Activated CD4-positive, alpha-beta T cell treated with anti-CD3 and anti-CD28 coated beads for 36 hours (primary cell): ENCODE measurements around the gene RSPH6A. TPM values are rescaled to one million over a fixed set of nuclear protein-coding genes. Genes with fewer than 3 reads are reported as not detected.

ENCODE experiments used
- ATAC-seq: fragments of 200-7000 bp; cut with Tn5 transposase; one replicate; pipeline ENCODE4 v1.10.0; 2021; ENCODE audit warnings: mild to moderate bottlenecking, moderate library complexity
- CTCF ChIA-PET: fragments of 350-600 bp; sonication (Branson Sonifier 250); formaldehyde crosslinking; loops from one replicate; lab custom pipeline; 2021; ENCODE audit warnings: antibody characterized with exemption; lab: Charles Lee
- POLR2A ChIA-PET: fragments of 350-600 bp; sonication (Branson Sonifier 250); formaldehyde crosslinking; loops from one replicate; lab custom pipeline; 2021; ENCODE audit warnings: antibody characterized with exemption, inconsistent platforms; lab: Charles Lee
- DNase-seq: peaks from one replicate; pipeline ENCODE4 v3.0.0-alpha.2; 2020
- H3K27ac Mint-ChIP-seq: one replicate; pipeline ENCODE4 v1.8.0; 2021; ENCODE audit warnings: mixed read lengths
- H3K27me3 Mint-ChIP-seq: one replicate; pipeline ENCODE4 v1.8.0; 2021; ENCODE audit warnings: mixed read lengths
- H3K36me3 Mint-ChIP-seq: one replicate; pipeline ENCODE4 v1.8.0; 2021; ENCODE audit warnings: low read depth, mixed read lengths
- H3K4me1 Mint-ChIP-seq: one replicate; pipeline ENCODE4 v1.8.0; 2021; ENCODE audit warnings: mixed read lengths
- H3K4me3 Mint-ChIP-seq: one replicate; pipeline ENCODE4 v1.8.0; 2021; ENCODE audit warnings: mild to moderate bottlenecking, moderate library complexity, mixed read lengths
- H3K9me3 Mint-ChIP-seq: one replicate; pipeline ENCODE4 v1.8.0; 2021; ENCODE audit warnings: low read depth, mixed read lengths
- intact Hi-C, 2 experiments: fragments of 100-400 bp; cut with DNase I in 1 of 2; cut with micrococcal nuclease in 1 of 2; formaldehyde crosslinking; loops; one replicate each; pipeline versions ENCODE4 v1.14.2 to v1.15.1; 2022 to 2024; cut with DNase I, micrococcal nuclease
- total RNA-seq, 2 experiments: library from RNA; stranded (reverse); gene quantifications; one replicate each; pipeline ENCODE4 v1.2.3, GENCODE V29; 2021

The RSPH6A gene
- total RNA-seq, 2 experiments from 2014 or later: 0.21 to 0.23 TPM

- intact Hi-C loops: no loop called here
- POLR2A ChIA-PET: interaction anchor here (0.5 to 2.5 kb wide), 2 partner anchors 21 to 28 kb away, joined by 4 to 6 read pairs; partner anchors contain the start of gene DMWD
- H3K4me3 Mint-ChIP-seq: no peak overlapping the region
- peaks cover 8% of the 10 kb centered on the region for H3K27me3 Mint-ChIP-seq
- DNase-seq (no peak), ATAC-seq (no peak)
- H3K9me3 Mint-ChIP-seq: no peaks in the 10 kb centered on the region
- CTCF ChIA-PET: interaction anchor here (0.7 to 7.5 kb wide), 5 partner anchors 8 to 46 kb away, joined by 3 to 126 read pairs (median 6); partner anchors contain the start of genes DMWD and FBXO46
- H3K4me1 Mint-ChIP-seq: peaks cover 10% of the 10 kb centered on the region
- H3K36me3 Mint-ChIP-seq: peaks cover 3% of the 10 kb centered on the region
- H3K27ac Mint-ChIP-seq: no peak overlapping the region
These were observed 43.7 kb downstream of the RSPH6A start for GRCh38 chr19:45771311-45771933.

- peak; percentile 68 for ATAC-seq
- Mint-ChIP-seq H3K4me3 (peak overlapping the region; percentile 78), H3K9me3 (no peaks in the 10 kb centered on the region), H3K4me1 (peaks cover 10% of the 10 kb centered on the region), H3K27me3 (peaks cover 10% of the 10 kb centered on the region), H3K36me3 (peaks cover 3% of the 10 kb centered on the region), H3K27ac (no peak overlapping the region)
- ChIA-PET POLR2A (interaction anchor here (0.5 to 2.5 kb wide), 5 partner anchors 22 to 128 kb away, joined by 3 to 11 read pairs (median 5); partner anchors contain the start of gene DMWD), CTCF (interaction anchor here (0.7 to 7.5 kb wide), 13 partner anchors 9 to 225 kb away, joined by 3 to 126 read pairs (median 4); partner anchors contain the start of genes CCDC61, DMWD, FBXO46 and IRF2BP1)
- peak; percentile 93 for DNase-seq
- intact Hi-C loops: loop anchor here (1.0 kb wide), 11 partner anchors 9 to 592 kb away; partner anchors contain the start of genes BLOC1S3 (in 1 of the 2), DMWD (in 1 of the 2), IRF2BP1 (in 1 of the 2) and QPCTL (in 1 of the 2)
These were observed 44.7 kb downstream of the RSPH6A start for GRCh38 chr19:45770192-45771101.

- intact Hi-C loops: loop anchor here (1.0 to 5.0 kb wide), 20 partner anchors 9 to 592 kb away; partner anchors contain the start of genes IRF2BP1 (in 2 of the 2), BLOC1S3 (in 1 of the 2), CCDC61 (in 1 of the 2) and DMWD (in 1 of the 2)
- ChIA-PET POLR2A (interaction anchor here (0.6 to 2.5 kb wide), 6 partner anchors 9 to 575 kb away, joined by 3 to 11 read pairs (median 5); partner anchors contain the start of gene DMWD), CTCF (interaction anchor here (0.7 to 7.5 kb wide), 16 partner anchors 8 to 225 kb away, joined by 3 to 126 read pairs (median 4); partner anchors contain the start of genes CCDC61, DMWD, IRF2BP1 and MYPOP)
- Mint-ChIP-seq H3K9me3 (no peaks in the 10 kb centered on the region), H3K36me3 (peaks cover 3% of the 10 kb centered on the region), H3K27ac (peak overlapping the region; percentile 78), H3K4me1 (peaks cover 10% of the 10 kb centered on the region), H3K4me3 (peak overlapping the region; percentile 78), H3K27me3 (peaks cover 10% of the 10 kb centered on the region)
- DNase-seq: peak; percentile 73
- peak; percentile 37 for ATAC-seq
These were observed 45.3 kb downstream of the RSPH6A start for GRCh38 chr19:45769821-45770191.

DNA sequence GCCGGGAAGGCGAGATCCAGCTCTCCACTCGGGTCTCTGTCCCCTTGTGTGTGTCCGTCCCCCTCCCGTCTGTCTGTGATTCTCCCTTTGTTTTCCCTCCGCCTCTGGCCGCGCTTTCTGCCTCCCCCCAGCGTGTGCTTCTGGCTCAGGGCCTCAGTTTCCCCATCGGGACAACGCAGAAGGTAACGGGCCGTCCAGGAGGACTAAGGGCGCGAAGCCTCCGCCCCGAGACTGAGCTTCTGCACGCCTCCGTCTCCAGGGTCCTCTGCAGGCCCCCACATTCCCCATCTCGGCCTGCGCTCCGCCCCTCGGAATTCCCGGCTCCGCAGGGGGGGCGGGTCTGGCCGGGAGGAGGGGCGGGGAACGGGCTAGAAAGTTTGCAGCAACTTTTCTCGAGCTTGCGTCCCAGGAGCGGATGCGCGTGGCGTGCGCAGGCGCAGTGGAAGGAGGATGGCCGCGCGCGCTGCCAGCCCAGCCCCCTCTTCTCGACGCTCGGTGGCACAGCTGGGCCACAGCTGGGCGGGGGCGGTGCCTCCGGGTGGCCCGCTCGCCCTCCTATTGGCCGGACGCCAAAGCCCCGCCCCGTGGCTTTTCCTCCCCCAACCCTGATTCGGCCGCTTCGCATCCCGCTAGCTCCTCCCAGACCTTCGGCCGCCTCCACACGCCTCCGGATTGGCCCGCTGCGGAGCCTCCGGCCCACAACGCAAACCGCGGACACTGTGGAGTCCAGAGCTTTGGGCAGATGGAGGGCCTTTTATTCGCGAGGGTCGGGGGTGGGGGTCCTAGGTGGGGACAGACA lies 45.9 kb downstream of the RSPH6A start, which contains the start of gene SIX5:
TSS of gene SIX5 (minus strand) at position 269 of the 799 bp plus-strand sequence. CDS start 408 bp downstream, outside the sequence.
- DNase-seq (peak; percentile 99), ATAC-seq (peak; percentile 80)
- Mint-ChIP-seq H3K36me3 (peaks cover 3% of the 10 kb centered on the region), H3K27ac (peak within 1 kb of the TSS; percentile 78), H3K27me3 (peaks cover 10% of the 10 kb centered on the region), H3K9me3 (no peaks in the 10 kb centered on the region), H3K4me1 (peaks cover 10% of the 10 kb centered on the region), H3K4me3 (peak within 1 kb of the TSS; percentile 78)
- CTCF ChIA-PET: interaction anchor here (0.5 to 7.5 kb wide), 20 partner anchors 10 to 259 kb away, joined by 3 to 126 read pairs (median 4); partner anchors contain the start of genes CCDC61, DMWD, FBXO46 and IRF2BP1
- POLR2A ChIA-PET: interaction anchor here (0.5 to 2.5 kb wide), 9 partner anchors 10 to 576 kb away, joined by 3 to 11 read pairs (median 5); partner anchors contain the start of genes DMWD and QPCTL
- intact Hi-C loops: loop anchor here (1.0 to 5.0 kb wide), 10 partner anchors 39 to 363 kb away; partner anchors contain the start of genes CCDC61 (in 1 of the 2), FBXO46 (in 1 of the 2), IRF2BP1 (in 1 of the 2) and MYPOP (in 1 of the 2)

DNA sequence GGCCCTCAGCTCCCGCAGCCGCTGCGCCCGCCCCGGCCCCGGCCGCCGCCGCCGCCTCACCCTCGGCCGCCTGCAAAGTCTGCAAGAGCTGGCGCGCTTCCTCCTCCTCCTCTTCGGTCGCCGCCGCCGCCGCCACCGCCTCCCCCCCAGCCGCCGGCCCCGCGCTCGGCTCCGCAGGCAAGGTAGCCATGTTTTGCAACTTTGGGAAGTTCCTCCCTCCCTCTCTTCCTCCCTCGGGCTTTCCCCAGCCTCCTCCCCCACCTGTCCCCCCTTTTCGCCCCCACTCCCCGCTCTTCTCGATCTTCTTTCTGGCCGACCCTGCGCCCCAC lies 46.5 kb downstream of the RSPH6A start:
- Mint-ChIP-seq H3K9me3 (no peaks in the 10 kb centered on the region), H3K27ac (no peak overlapping the region), H3K27me3 (peaks cover 10% of the 10 kb centered on the region), H3K4me3 (peak overlapping the region; percentile 78), H3K4me1 (peaks cover 10% of the 10 kb centered on the region), H3K36me3 (peaks cover 3% of the 10 kb centered on the region)
- peak; percentile 71 for DNase-seq
- CTCF ChIA-PET: interaction anchor here (0.9 to 7.5 kb wide), 10 partner anchors 11 to 113 kb away, joined by 3 to 126 read pairs (median 8); partner anchors contain the start of genes DMWD, FBXO46, QPCTL and SYMPK
- ATAC-seq: no peak
- POLR2A ChIA-PET: interaction anchor here (0.5 to 2.5 kb wide), 6 partner anchors 11 to 460 kb away, joined by 3 to 11 read pairs (median 5); partner anchors contain the start of genes DMWD and QPCTL
- intact Hi-C loops: loop anchor here in 1 of 2 experiments (5.0 kb wide), 1 partner anchor 51 kb away; no protein-coding TSS in a partner anchor

DNA sequence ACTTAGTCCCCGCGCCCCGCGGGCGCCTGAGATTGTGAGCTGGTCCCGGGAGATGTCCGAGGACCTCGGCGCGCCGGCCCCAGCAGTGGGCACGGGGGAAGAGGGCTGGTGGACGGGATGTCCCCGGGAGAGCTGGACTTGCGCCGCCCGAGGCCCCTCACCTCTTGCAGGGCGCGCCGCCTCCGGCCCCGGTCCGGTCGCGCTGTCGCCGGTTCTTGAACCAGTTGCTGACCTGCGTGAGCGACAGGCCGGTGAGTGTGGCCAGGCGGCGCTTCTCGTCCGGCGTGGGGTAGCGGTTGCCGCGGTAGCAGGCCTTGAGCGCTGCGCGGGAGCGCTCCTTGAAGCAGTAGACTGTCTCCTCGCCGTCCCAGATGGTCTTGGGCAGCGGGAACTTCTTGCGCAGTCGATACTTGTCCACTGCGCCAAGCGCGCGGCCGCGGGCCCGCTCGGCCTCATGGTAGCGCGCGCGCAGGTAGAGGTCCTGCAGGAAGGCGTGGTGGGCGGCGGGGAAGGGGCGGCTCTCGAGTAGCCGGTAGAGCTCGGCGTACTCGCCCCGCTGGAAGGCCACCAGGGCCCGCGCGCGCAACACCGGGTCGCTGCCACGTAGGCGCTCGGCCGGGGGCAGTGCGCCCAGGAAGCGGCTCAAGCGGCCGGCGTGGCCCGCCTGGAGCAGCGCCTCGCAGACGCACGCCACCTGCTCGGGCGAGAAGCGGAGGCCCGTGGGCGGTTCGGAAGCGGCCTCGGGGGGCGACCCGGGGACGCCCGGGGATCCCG lies 47.0 kb downstream of the RSPH6A start:
- no peak for DNase-seq
- peaks cover 3% of the 10 kb centered on the region for H3K36me3 Mint-ChIP-seq
- ChIA-PET CTCF (interaction anchor here (0.7 to 7.5 kb wide), 9 partner anchors 11 to 151 kb away, joined by 3 to 126 read pairs (median 7); partner anchors contain the start of genes DMWD, FBXO46 and SYMPK), POLR2A (interaction anchor here (1.1 to 1.2 kb wide), 3 partner anchors 11 to 75 kb away, joined by 3 to 8 read pairs (median 4); partner anchors contain the start of gene QPCTL)
- peaks cover 10% of the 10 kb centered on the region for H3K4me1 Mint-ChIP-seq
- intact Hi-C loops: loop anchor here in 1 of 2 experiments (5.0 kb wide), 1 partner anchor 51 kb away; no protein-coding TSS in a partner anchor
- H3K9me3 Mint-ChIP-seq: no peaks in the 10 kb centered on the region
- H3K4me3 Mint-ChIP-seq: peak overlapping the region; percentile 62
- H3K27me3 Mint-ChIP-seq: peaks cover 10% of the 10 kb centered on the region
- no peak overlapping the region for H3K27ac Mint-ChIP-seq
- ATAC-seq: no peak

DNA sequence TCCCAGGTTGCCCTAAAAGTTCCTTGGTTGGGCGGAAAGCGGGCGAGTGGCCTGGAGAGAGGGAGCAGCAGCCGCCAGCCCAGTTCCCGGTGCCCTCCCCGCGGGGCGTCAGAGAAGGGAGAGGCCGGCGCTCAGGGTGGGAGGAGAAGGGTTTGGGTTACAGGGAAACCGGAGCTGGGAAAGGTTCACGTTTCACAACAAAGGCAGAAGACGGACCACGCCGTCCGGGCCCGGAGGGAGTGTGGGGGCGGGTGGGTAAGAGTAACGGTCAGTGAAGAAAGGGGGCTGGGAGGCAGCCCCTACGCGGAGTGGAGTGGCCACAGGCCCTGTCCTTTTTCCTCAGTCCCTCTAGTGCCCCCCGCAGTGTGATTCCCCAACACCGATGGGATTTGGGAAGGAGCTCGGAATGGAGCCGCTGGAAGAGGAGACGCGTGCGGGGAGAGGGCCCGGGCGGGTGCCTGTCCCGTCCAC lies 47.7 kb downstream of the RSPH6A start:
- peak overlapping the region; percentile 17 for H3K4me3 Mint-ChIP-seq
- H3K4me1 Mint-ChIP-seq: peaks cover 10% of the 10 kb centered on the region
- peaks cover 10% of the 10 kb centered on the region for H3K27me3 Mint-ChIP-seq
- CTCF ChIA-PET: interaction anchor here (0.7 to 2.0 kb wide), 4 partner anchors 32 to 151 kb away, joined by 3 to 8 read pairs (median 4); partner anchors contain the start of gene FBXO46
- POLR2A ChIA-PET: interaction anchor here (1.1 kb wide), 1 partner anchor 11 kb away, joined by 3 read pairs; no protein-coding TSS in a partner anchor
- DNase-seq (no peak), ATAC-seq (no peak)
- no peak overlapping the region for H3K27ac Mint-ChIP-seq
- intact Hi-C loops: loop anchor here in 1 of 2 experiments (5.0 kb wide), 1 partner anchor 50 kb away; no protein-coding TSS in a partner anchor
- peaks cover 3% of the 10 kb centered on the region for H3K36me3 Mint-ChIP-seq
- no peaks in the 10 kb centered on the region for H3K9me3 Mint-ChIP-seq

GRCh38 chr19:45766869-45767346 lies 48.2 kb downstream of the RSPH6A start:
- no peak overlapping the region for H3K4me3 Mint-ChIP-seq
- H3K27me3 Mint-ChIP-seq: peaks cover 10% of the 10 kb centered on the region
- intact Hi-C loops: loop anchor here in 1 of 2 experiments (5.0 kb wide), 1 partner anchor 50 kb away; no protein-coding TSS in a partner anchor
- ChIA-PET POLR2A (no interaction called here), CTCF (interaction anchor here (1.2 to 1.7 kb wide), 2 partner anchors 32 to 50 kb away, joined by 3 to 6 read pairs; no protein-coding TSS in a partner anchor)
- no peak overlapping the region for H3K27ac Mint-ChIP-seq
- DNase-seq: no peak
- no peak for ATAC-seq
- H3K4me1 Mint-ChIP-seq: peaks cover 10% of the 10 kb centered on the region
- H3K36me3 Mint-ChIP-seq: peaks cover 3% of the 10 kb centered on the region
- no peaks in the 10 kb centered on the region for H3K9me3 Mint-ChIP-seq
